Hepatocyte (in vitro differentiated cells): ENCODE data around the gene WDR48.

Experiments used
- CTCF ChIP-seq: fragments of 200-600 bp; sonication (generic); IDR thresholded peaks from 2 replicates; pipeline ENCODE4 v1.5.1; 2016; ENCODE audit warnings: antibody characterized with exemption, mild to moderate bottlenecking; ENCODE audit not compliant: poor library complexity
- EZH2 ChIP-seq: fragments of 200-600 bp; sonication (generic); IDR thresholded peaks from 2 replicates; pipeline ENCODE4 v1.6.1; 2016; ENCODE audit warnings: antibody characterized with exemption, mild to moderate bottlenecking, borderline replicate concordance

DNA sequence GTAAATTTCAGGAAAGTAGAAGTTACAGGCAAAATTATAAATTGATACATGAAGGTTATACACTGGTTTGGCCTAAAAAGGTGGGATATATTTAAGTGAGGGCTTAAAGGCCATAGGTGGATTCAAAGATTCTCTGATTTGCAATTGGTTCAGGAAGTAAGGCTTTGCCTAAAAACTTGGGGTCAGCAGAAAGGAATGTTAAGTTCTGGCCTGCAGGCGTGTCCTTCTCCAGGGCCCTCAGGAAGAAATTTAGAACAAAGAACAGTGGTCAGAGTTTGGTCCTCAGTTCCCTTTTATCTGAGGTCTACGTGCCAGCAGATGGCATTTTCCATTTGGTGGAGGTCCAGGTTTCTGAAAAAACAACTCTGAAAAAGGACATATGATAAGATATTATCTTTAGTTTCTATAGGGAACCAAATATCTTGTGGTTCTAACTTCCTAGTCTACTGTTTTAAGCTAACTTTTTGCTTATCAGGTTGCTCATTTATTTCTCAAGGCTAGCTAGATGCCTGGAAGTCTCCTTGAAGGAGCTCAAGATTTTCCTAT, 40.6 kb upstream of the WDR48 start:
- no peak for TF ChIP-seq CTCF
- TF ChIP-seq EZH2, result no peak
